Lung microvascular endothelial cell (primary cell): ENCODE results near the gene PARVG. TPM values are rescaled to one million over a fixed set of nuclear protein-coding genes. Genes with fewer than 3 reads are reported as not detected.

ENCODE experiments used
- DNase-seq, 2 donors: peaks; one replicate each; pipeline versions ENCODE4 v3.0.0 to v3.0.0-alpha.2; 2010; ENCODE audit warnings: low read depth in 2 of 2
- total RNA-seq: library from RNA; depleted of rRNA; stranded (reverse); fragments of >200 nt; gene quantifications from 2 replicates; pipeline ENCODE4 v1.2.1, GENCODE V29; 2014

Gene PARVG
- total RNA-seq, 1 donor from 2014 or later = not detected

GRCh38 chr22:44242946-44243724 lies 62.4 kb downstream of the PARVG start:
- DNase-seq = no peak

DNA sequence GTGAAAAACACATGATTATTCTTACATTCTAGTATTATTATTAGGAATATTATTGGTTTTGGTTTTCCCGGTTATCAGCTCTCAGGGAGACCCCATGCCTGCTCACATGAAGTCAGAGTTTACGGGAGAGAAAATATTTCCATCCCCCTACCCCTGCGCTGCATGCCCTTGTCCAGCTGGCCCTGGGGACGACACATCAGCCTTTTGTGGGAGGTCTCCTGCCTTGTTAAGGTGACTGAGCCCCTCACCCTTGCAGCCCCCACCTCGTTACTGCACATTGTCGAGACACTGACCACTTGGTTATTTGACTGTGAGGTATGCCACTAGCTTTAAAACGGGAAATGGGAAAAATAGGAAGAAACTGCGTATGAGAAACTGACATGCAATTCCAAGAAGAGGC lies 63.0 kb downstream of the PARVG start:
- no peak for DNase-seq

GRCh38 chr22:44244265-44244822 lies 63.6 kb downstream of the PARVG start:
- DNase-seq = no peak

GRCh38 chr22:44245438-44245837 lies 64.7 kb downstream of the PARVG start:
- DNase-seq = no peak

DNA sequence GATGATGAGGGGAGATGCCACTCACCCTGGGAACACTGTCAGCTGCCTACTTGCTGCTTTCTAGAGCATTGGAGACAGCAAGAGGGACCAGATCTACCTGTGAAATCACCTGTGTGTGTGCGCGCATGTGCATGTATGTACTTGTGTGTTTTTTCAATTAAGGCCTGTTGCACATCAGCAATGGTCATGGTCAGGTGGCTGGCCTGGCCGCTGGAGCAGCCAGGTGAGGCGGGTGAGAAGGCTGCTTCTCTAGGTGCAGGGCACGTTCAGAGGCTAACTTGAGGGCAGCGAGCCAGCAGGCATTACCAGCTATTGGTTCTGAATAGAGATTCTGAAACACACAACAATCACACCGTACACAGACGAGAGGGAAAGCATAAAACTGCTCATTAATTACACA lies 65.1 kb downstream of the PARVG start:
- no peak for DNase-seq

- DNase-seq = no peak
Measured at GRCh38 chr22:44246615-44247326, 66.0 kb downstream of the PARVG start.

DNA sequence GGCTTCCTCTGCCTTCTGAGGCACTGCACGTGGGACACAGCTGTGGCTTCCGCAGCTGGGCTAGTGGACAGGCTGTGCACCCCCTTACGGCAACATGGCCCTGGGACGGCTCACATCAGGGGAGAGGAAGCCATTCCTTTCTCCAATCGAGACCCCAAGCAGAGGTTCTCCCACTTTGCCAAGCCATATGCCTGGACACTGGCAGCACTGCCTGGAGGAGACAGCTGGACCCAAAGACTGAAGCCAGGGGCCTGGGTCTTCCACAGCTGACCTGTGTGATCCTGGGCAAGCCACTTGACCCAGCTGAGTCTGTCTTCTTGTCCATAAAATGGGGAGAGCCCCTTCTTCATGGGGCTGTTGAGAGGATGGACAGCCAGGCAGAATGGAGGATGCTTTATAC lies 66.6 kb downstream of the PARVG start:
- DNase-seq = no peak

DNA sequence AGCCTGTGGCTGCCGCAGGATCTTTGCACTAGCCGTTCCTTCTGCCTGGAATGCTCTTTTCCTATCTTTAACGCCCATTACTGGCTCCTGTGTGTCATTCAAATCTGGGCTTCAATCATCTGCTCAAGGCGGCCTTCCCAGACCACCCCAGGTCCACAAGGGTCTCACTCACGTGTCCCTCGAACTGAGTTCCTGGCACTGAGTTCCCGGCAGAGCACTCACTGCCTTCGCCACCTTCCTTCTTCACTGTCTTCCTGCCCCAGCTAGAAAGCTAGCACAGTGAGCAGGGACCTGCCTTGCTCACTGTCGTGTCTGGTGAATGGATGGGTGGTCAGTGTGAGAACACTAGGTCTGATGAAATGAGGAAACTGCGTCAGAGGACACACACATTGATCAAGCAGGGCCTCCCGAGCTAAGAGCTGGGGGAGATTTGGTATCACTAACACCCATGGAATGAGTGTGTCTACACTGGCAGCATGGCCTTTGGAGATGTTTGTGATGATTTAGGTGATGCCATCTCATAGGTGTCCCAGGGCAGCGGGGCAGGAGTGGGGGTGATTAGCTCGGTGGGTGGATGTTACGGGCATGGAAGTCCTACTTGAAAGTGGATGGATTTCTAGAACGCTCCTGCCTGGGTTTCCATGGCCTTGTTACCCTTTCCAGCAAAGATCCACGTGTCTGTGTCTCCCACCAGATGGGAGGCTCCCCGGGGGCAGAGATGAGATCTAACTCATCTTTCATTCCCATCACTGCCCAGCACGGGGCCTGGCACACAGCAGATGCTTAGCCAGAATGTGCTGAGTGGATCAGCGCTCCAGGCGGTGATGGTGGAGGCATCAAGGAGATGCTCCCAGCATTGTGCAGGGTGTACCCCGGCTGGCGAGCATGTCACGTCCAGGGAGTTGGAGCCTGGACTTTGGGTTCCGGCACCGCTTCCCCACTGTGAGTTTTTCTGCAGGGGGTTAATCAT lies 67.5 kb downstream of the PARVG start:
- DNase-seq = no peak

GRCh38 chr22:44248926-44249325 lies 68.2 kb downstream of the PARVG start:
- DNase-seq = no peak

- no peak for DNase-seq
Measured at GRCh38 chr22:44249376-44250147, 68.8 kb downstream of the PARVG start.

GRCh38 chr22:44254811-44255210 lies 74.1 kb downstream of the PARVG start:
- no peak for DNase-seq

GRCh38 chr22:44256085-44256484 lies 75.4 kb downstream of the PARVG start:
- no peak for DNase-seq

- no peak for DNase-seq
Measured at GRCh38 chr22:44256556-44257485, 76.1 kb downstream of the PARVG start.

Other genes with a start within 250 kb of the PARVG start
- 32.7 and 38.1 TPM in 2 replicates for gene SAMM50, start 225.5 kb upstream of the PARVG start, total RNA-seq
- gene PARVB, start 156.6 kb upstream of the PARVG start, total RNA-seq = 20.8 and 25.3 TPM in 2 replicates
- under 0.01 TPM in 2 replicates for gene SHISAL1, start 132.0 kb downstream of the PARVG start, total RNA-seq